Astrocyte of the spinal cord (primary cell): ENCODE measurements around the gene XXYLT1.

Experiments used
- DNase-seq: peaks from one replicate; pipeline ENCODE4 v3.0.0; 2011; ENCODE audit warnings: low read depth, low spot score
- H3K4me3 ChIP-seq: 2 replicates; pipeline ENCODE4 v1.5.1; 2011; ENCODE audit warnings: low read depth, mild to moderate bottlenecking, low read length, moderate library complexity
- in situ Hi-C: cut with HindIII; loops from 2 replicates; pipeline ENCODE4 v1.10.0; 2017; ENCODE audit warnings: low sequenced_read_pairs
- TF ChIP-seq, protein P1 (sequence below): IDR thresholded peaks from 2 replicates; pipeline ENCODE4 v1.5.1; 2012; ENCODE audit warnings: low read depth, mild to moderate bottlenecking, low read length, inconsistent platforms

Gene XXYLT1

GRCh38 chr3:195139091-195139875, 131.7 kb downstream of the XXYLT1 start:
- TF ChIP-seq, protein P1, sequence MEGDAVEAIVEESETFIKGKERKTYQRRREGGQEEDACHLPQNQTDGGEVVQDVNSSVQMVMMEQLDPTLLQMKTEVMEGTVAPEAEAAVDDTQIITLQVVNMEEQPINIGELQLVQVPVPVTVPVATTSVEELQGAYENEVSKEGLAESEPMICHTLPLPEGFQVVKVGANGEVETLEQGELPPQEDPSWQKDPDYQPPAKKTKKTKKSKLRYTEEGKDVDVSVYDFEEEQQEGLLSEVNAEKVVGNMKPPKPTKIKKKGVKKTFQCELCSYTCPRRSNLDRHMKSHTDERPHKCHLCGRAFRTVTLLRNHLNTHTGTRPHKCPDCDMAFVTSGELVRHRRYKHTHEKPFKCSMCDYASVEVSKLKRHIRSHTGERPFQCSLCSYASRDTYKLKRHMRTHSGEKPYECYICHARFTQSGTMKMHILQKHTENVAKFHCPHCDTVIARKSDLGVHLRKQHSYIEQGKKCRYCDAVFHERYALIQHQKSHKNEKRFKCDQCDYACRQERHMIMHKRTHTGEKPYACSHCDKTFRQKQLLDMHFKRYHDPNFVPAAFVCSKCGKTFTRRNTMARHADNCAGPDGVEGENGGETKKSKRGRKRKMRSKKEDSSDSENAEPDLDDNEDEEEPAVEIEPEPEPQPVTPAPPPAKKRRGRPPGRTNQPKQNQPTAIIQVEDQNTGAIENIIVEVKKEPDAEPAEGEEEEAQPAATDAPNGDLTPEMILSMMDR: no peak
- in situ Hi-C loops: no loop called here
- no peak overlapping the region for H3K4me3 ChIP-seq
- no peak for DNase-seq

DNA sequence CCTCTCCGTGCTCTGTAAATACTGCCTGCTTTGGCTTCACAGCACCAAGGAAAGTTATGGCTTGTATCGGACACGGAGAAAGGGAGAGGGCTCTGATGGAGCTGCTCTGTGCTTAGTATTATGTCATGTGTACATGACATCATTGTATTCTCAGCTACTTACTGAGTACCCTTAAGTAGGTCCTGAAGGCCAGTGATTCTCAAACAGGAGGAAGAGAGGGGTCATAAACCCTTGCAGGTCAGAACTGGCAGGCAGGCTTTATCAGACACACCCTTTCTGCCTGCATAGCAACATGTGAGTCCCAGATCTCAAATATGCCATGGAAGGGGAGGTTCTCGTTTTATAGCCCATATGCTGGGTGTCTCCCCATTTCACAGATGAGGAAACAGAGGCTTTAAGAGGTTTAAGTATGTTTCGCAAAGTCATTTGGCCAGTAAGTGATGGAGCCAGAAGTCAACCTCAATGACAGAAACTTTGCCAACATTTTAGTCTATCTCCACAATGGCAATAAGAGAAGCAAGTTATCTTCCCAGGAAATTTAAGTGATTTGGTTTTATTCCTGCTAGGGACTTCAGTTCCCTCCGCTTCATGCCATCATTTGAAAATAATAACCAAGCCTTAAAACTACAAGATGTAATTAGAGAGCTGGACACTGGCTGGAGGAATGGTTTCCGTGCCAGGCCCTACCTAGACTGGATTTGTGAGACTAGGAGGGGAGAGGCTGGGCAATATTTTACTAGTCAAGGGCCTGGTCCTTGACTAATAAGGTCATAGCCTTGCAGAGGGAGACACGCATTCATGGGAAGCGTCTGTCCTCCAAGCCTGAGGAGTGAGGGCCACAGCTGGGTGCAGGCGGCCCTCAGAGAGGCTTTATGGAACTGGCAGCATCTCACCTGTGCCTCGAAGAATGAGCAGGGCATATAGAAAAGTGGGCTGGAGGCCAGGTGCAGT, 133.0 kb downstream of the XXYLT1 start:
- TF ChIP-seq, protein P1: no peak
- in situ Hi-C loops: no loop called here
- no peak for DNase-seq
- H3K4me3 ChIP-seq: no peak overlapping the region

DNA sequence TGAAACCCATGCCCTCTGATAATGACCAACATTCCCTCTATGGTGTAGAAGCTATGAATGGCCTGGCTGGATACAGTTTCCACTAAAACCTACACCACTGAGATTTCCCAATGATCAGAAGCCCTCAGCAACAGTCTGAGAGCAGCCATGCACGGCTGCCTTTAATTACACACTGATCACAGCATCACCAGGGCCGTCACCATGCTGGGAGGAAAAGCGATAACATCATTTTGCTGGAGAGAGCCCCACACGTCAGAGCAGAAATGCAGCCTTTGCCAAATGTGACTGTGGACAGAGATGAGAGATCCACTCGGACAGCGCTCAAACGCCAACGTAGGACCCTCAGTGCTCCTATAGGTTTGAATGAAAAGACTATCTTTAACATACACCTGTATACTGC, 135.0 kb downstream of the XXYLT1 start:
- TF ChIP-seq, protein P1: no peak
- no peak overlapping the region for H3K4me3 ChIP-seq
- in situ Hi-C loops: no loop called here
- DNase-seq: no peak

GRCh38 chr3:195134431-195134830, 136.5 kb downstream of the XXYLT1 start:
- DNase-seq: no peak
- H3K4me3 ChIP-seq: no peak overlapping the region
- TF ChIP-seq, protein P1: no peak
- in situ Hi-C loops: no loop called here

DNA sequence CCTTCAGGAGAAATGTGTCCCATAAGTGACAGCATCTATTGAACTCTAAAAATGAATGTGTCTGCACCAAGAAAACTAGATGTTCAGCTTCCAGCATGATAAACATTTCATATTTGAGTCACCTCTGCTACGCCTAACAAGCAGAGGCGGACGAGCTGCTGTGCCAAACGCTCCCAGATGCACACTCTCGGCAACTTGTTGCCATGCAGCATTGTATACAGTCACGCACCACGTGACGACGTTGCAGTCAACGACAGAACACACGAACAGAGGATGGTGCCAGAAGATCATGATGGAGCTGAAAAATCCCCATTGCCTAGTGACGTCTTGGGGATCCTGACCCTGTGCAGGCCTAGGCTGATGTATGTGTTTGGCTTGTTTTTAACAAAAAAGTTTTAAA, 137.5 kb downstream of the XXYLT1 start:
- peak; percentile 86 for DNase-seq
- no peak overlapping the region for H3K4me3 ChIP-seq
- TF ChIP-seq, protein P1: no peak
- in situ Hi-C loops: no loop called here

GRCh38 chr3:195133013-195133412, 137.9 kb downstream of the XXYLT1 start:
- in situ Hi-C loops: no loop called here
- TF ChIP-seq, protein P1: no peak
- no peak for DNase-seq
- H3K4me3 ChIP-seq: no peak overlapping the region
